HPDE6-E6E7 (cell line): ENCODE data around the gene PAQR6.
A peak's percentile ranks its signal among the peaks of the same experiment; 100 is the strongest.

Experiments used
- DNase-seq: peaks from one replicate; pipeline ENCODE4 v3.0.0; 2011; ENCODE audit warnings: missing footprints; ENCODE audit errors: extremely low spot score

The PAQR6 gene

GRCh38 chr1:156194300-156194652, 53.6 kb downstream of the PAQR6 start:
- DNase-seq = no peak

- peak; percentile 94 for DNase-seq
Observed at GRCh38 chr1:156193488-156194299, 54.2 kb downstream of the PAQR6 start, which contains the start of gene SLC25A44. SLC25A44 (plus strand) TSS chr1:156194104; CDS start chr1:156199848, 5,744 bp downstream.
